Stimulated activated CD8-positive, alpha-beta memory T cell treated with anti-CD3 and anti-CD28 coated beads, Interleukin-7, amount 100 ng/mL, for 4 hours (primary cell): Measurements from ENCODE around the gene S100A6.

Experiments
- DNase-seq, 2 donors: peaks; one replicate each; pipeline ENCODE4 v3.0.0-alpha.2; 2020; ENCODE audit warnings: low read depth in 2 of 2

S100A6 gene

GRCh38 chr1:153545067-153546055 is 9.6 kb upstream of the S100A6 start, which contains the start of gene S100A4:
Gene S100A4, minus strand, starts transcription at chr1:153545806. Its CDS starts 1,012 bp downstream, at chr1:153544794.
- DNase-seq, result peak; percentile 81 to 90

- no peak for DNase-seq
These were observed 8.8 kb upstream of the S100A6 start for GRCh38 chr1:153544453-153545066.

- no peak for DNase-seq
These were observed 7.9 kb upstream of the S100A6 start for GRCh38 chr1:153543736-153544135.

- no peak for DNase-seq
These were observed 7.3 kb upstream of the S100A6 start for GRCh38 chr1:153542956-153543711.

GRCh38 chr1:153541641-153542590 is 6.1 kb upstream of the S100A6 start:
- no peak for DNase-seq

- peak in 1 of 2 donors; percentile 32 for DNase-seq
These were observed 4.9 kb upstream of the S100A6 start, which contains the start of gene S100A5 for GRCh38 chr1:153540394-153541361. Gene S100A5, minus strand, starts transcription at chr1:153540934. Its CDS starts 743 bp downstream, at chr1:153540191.

GRCh38 chr1:153539395-153540093 is 3.8 kb upstream of the S100A6 start:
- DNase-seq, result no peak

- no peak for DNase-seq
These were observed 2.6 kb upstream of the S100A6 start for GRCh38 chr1:153538315-153538821.

GRCh38 chr1:153537376-153537730 is 1.6 kb upstream of the S100A6 start:
- DNase-seq, result no peak

- DNase-seq, result no peak
These were observed 1.0 kb upstream of the S100A6 start for GRCh38 chr1:153536671-153537375.

GRCh38 chr1:153536012-153536670 is 350 bp upstream of the S100A6 start:
- DNase-seq, result peak; percentile 78 to 80

GRCh38 chr1:153534925-153535241 is 908 bp downstream of the S100A6 start:
- DNase-seq, result no peak

- DNase-seq, result no peak
These were observed 1.4 kb downstream of the S100A6 start for GRCh38 chr1:153534226-153534924.

GRCh38 chr1:153533689-153534201 is 2.0 kb downstream of the S100A6 start:
- no peak for DNase-seq

GRCh38 chr1:153532769-153533599 is 2.8 kb downstream of the S100A6 start:
- DNase-seq, result peak; percentile 48 to 54

GRCh38 chr1:153532181-153532580 is 3.6 kb downstream of the S100A6 start:
- peak in 1 of 2 donors; percentile 21 for DNase-seq
